Stimulated activated CD8-positive, alpha-beta memory T cell treated with anti-CD3 and anti-CD28 coated beads, Interleukin-12 subunit alpha, Interleukin-12 subunit beta, amount 100 ng/mL, for 24 hours (primary cell): Measurements from ENCODE around the gene ADAMTS2.

ENCODE experiments used
- DNase-seq: peaks from one replicate; pipeline ENCODE4 v3.0.0-alpha.2; 2020; ENCODE audit errors: extremely low read depth

ADAMTS2 gene

GRCh38 chr5:179343719-179344430, 1.4 kb downstream of the ADAMTS2 start:
- DNase-seq = no peak

DNA sequence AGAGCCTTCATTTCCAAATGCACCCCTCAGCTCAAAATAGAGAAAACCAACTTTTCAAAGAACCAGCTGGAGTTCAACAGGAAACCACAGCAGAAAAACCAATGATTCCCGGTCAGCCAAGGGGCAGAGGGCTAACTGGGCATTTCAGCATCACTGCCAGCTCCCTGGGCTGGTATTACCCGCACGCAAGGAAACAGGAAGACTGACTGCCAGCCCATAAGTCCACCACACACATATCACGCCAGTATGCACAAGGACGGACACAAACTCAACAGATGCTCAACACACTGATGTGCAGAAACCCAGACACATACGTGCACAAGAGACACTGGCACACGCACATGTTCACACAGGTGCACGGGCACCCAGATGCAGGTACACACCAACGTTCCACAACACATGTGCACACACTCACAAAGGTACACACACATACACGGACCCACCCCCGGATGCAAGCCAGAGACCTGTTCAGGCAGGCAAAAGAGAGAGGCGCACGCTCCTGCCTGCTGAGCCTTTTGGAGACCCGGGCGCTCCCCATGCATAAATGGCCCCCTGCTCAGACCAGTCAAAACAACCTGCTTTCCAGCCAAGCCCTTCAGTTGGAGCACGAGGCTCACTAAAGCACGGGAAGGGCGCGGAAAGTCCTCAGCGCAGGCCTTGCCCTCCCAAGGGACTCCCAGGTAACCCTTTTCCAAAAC, 2.1 kb downstream of the ADAMTS2 start:
- no peak for DNase-seq

DNA sequence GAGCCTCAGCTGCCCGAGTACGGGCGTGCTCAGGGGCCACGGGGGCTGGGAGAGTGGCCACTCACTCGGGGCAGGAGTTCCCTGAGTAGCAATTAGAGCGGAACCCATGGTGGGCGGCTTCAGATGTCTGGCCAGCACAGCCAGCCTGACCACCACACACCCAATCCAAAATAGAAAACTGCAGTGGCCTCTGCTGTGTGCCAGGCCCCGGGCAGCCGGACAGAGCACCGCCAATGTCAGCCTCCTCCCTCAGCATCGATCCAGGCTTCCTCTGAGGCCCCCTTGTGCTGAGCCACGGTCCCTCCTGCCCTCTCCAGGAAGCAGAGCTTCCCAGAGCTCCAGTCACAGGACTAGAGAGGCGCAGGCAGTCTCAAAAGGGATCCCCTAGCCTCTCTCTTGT, 2.7 kb downstream of the ADAMTS2 start:
- no peak for DNase-seq

DNA sequence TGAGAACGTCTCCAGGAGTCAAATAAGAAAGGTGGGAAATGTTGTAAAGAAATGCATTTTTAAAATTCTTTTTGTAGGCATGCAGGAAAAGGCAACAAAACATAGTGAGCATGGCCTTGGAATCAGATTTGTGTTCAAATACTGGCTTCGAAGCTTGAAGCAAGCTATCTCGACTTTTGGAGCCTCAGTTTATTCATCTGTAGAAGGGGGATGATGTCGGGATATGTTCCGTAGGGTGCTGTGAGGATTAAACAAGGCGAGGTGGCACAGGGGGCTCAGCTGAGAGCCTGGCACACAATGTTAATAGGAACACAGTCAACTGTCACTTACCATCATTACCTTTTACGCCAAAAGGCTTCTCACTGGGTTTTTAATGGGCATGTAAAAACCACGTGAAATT, 4.8 kb downstream of the ADAMTS2 start:
- DNase-seq = no peak

DNA sequence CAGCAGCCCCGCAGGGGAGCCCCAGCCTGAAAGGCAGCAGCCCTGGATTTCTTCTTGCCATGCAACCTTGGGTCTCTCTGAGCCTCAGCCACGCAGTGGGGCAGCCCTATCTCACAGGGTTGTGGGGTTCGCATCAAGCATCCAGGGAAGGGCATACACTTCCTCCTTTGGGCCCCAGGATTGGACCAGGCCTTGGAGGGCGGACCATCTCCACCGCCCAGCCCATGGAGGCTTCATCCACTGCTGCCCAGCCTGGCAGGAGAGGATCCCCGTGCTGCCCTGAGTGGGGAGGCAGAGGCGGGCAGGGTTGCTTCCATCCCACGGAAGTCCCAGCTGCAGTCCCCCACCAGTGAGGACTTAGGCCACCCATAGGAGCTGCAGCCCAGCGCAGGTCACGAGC, 5.3 kb downstream of the ADAMTS2 start:
- DNase-seq = no peak

DNA sequence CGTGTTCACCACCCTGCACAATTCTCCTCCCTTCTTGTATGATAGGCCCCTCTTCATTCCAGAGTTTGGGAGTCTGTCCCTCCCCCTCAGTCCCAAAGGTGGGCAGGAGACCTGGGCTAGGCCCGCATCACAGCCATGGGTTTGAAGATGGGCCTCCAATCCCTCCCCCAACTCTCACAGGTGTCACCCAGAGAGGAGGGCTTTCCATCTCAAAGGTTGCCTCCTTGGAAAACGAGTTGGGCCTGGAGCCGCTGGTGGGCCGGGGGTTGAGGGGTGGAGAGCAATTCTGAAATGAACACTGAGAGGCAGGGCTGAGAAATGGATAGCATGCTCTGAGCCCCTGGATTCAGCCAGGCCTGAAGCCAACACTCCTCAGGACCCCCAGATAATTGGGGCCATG, 6.2 kb downstream of the ADAMTS2 start:
- no peak for DNase-seq

GRCh38 chr5:179337796-179338676, 7.2 kb downstream of the ADAMTS2 start:
- DNase-seq = no peak

DNA sequence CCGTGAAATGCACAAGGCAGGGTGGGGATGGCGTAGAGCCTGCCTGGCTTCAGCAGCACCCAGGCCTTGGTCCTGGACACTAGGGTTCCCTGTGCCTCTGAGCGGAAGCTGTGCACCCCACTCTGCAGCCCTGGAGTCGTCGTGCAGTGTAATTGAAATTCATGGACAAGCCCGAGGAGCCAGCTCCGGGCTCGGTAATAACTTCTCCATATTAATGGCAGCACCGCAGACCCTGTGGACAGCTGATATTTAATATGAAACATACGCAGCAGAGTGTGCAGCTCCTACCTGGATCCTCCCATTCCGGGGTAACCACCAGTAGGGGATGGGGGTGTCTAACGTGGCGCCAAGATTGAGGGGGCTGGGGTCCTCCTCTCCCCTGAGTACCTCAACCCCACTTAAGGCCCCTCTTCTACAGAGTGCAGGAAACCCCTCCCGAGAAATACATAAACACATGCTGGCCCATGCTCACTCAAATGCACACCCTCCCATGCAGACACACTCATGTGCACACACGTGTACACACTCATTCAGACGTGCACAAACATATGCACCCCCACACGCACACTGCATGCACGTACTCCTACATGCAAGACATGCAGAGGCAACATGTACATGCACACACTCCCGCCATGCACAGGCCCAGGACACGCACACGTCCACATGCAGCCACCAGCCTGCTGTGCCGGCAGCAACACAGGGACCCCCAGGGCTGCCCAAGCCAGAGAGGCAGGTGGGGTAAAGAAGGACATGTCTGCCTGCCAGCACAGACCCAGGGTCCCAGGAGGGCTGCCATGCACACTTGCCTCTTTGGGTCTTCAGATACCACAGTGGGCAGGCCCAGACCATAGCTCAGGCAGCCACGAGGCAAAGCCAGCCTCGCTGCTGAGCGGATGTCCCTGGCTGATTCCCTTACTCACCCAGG, 8.1 kb downstream of the ADAMTS2 start:
- DNase-seq = no peak

- DNase-seq = no peak
These were observed 9.0 kb downstream of the ADAMTS2 start for GRCh38 chr5:179336126-179336870.

DNA sequence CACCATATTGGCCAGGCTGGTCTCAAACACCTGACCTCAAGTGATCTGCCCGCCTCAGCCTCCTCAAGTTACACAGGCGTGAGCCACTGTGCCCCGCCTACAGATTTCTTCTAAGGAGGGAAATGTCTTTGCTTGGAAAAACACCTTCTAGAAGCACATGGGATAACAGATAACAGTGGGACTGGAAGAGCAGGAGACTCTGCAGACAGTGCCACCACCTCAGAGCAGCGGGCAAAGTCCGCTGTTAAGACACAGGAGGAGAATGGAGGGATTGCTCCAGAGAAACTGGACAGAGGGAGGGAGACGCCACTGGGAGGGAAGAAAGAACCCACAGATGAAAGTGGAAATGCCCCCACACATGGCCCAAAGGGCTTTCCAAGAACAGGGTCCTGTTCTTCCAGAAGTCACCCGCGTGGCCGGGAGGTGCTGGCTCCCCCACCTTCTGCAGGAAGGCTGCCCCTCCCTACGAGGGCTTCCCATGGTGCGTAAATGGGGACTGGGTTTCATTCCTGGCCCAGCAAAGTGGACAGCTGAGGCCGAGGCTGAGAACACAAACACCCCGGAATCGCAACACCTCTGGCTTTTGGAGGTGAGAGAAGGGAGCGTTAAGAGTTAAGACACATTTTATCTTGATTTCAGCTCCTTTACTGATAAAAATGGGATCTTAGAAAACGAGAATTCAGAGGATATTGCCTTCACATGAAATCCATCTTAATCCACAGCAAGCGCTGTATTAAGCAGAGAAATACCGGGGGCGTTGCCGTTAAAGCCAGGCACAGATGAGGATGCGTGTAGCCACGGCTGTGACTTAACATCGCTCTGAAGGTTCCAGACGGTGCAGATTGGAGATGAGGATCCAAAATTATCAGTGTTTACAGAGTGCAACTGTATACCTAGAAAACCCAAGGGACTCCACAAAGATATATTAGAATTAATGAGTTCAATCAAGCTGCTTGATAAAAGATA, 11.2 kb downstream of the ADAMTS2 start:
- no peak for DNase-seq

- no peak for DNase-seq
These were observed 12.4 kb downstream of the ADAMTS2 start for GRCh38 chr5:179332741-179333290.

DNA sequence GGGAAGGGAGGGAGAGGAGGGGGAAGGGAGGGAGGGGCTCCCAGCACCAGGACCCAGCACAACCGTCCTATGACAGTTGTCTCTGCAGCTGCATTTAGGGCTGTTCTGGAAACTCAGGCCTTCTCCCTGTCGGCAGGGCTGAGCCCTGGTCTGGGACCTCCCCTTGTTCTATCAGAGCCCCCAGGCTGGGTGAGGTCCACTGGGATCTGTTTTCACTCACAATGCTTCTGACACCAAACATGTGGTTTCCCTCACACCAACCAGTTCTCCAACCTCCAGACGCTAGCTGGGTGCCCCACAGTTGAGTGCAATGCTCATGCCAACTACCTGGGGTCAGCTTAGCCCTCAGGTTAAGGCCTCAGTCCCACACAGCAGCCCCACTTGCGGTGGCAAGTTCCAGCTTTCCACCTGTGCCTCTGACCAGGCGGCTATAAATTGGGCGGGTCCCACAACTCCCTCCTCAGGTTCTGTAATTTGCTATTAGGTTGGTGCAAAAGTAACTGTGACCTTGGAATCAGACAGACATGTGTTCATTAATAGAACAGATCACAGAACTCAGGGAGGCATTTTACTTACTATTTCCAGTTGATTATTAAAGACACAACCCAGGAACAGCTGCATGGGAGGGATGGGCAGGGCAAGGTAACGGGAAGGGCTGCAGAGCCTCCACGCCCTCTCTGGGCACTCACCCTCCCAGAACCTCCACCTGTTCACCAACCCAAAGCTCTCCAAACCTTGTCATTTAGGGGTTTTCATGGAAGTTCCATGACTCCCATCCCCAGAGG, 13.5 kb downstream of the ADAMTS2 start:
- no peak for DNase-seq

GRCh38 chr5:179330186-179330900, 14.9 kb downstream of the ADAMTS2 start:
- no peak for DNase-seq

DNA sequence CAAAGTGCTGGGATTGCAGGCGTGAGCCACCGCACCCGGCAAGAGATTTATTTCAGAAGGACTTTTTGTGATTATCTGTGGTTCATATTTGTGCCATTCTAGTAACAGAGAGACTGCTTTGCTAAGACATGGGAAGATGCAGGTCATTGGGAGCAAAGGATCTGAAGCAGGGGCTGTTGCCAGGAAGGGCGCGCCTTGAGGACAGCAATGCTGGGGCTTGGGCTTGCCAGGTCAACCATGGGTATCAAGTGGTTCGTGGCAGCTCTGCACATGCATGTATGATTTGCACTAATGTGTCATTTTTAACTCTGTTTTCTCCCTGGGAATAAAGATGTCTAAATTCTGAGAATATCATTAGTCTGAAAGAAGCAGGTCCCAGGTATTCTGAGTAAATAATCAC, 17.0 kb downstream of the ADAMTS2 start:
- no peak for DNase-seq

DNA sequence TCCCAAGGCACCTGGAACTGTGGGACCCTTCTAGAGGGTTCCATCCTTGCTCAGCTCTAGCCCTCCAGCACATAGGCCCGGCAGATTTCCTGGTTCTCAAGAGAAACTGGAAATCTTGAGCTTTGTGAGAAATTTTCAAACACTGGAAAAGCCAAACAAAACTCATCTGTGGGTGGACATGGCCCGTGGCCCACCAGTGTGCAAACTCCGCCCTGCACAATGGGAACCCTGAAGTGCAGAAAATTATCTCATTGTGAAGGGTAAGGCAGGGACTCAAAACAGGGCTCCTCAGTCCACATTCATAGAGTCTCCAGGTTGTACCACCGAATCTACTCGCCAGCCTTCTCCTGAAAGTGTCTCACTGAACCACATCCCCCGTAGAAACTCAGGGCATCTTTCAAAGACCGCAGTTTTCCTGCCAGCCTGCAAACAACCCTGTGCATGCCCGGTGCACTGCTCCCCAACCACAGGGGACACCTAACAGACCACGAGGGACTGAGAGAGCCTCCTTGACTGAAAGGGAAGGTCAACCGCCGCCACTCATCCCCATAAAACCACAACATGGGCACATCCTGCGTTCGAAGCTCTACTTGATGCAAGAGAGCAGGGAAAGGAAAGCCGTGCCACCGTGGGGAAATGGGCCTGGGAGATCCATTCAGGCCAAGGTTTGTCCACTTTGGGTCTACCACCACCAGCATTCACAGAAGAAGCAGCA, 18.1 kb downstream of the ADAMTS2 start:
- no peak for DNase-seq

GRCh38 chr5:179326122-179326927, 18.9 kb downstream of the ADAMTS2 start:
- DNase-seq = no peak
